Umbilical cord (tissue), 2 donors: Measurements from ENCODE around the gene PLA2G2D. TPM values are rescaled to one million over a fixed set of nuclear protein-coding genes. Genes with fewer than 3 reads are reported as not detected.
A peak's percentile ranks its signal among the peaks of the same experiment; 100 is the strongest.

ENCODE experiments used
- DNase-seq: peaks from one replicate; pipeline ENCODE4 v3.0.0-alpha.2; 2015; ENCODE audit warnings: low spot score
- total RNA-seq: library from RNA; depleted of rRNA; stranded (reverse); fragments of >200 nt; gene quantifications from one replicate; pipeline ENCODE4 v1.2.3, GENCODE V29; 2014; ENCODE audit warnings: low replicate concordance; ENCODE audit not compliant: insufficient read depth

The PLA2G2D gene
- total RNA-seq = not detected

GRCh38 chr1:20119347-20119746 is at the start of gene PLA2G2D:
TSS of gene PLA2G2D (minus strand) at chr1:20119536. CDS start at chr1:20119498, 38 bp downstream.
- DNase-seq = no peak

- peak; percentile 15 for DNase-seq
These were observed 49.5 kb upstream of the PLA2G2D start for GRCh38 chr1:20168564-20169491.

- DNase-seq = no peak
These were observed 47.8 kb upstream of the PLA2G2D start for GRCh38 chr1:20167126-20167525.

GRCh38 chr1:20166051-20166450 is 46.7 kb upstream of the PLA2G2D start:
- no peak for DNase-seq

GRCh38 chr1:20165522-20165951 is 46.2 kb upstream of the PLA2G2D start:
- DNase-seq = no peak

- DNase-seq = peak; percentile 56
These were observed 45.4 kb upstream of the PLA2G2D start for GRCh38 chr1:20164694-20165202.

- DNase-seq = no peak
These were observed 40.7 kb upstream of the PLA2G2D start for GRCh38 chr1:20160034-20160433.

GRCh38 chr1:20158358-20159070 is 39.2 kb upstream of the PLA2G2D start:
- DNase-seq = no peak

GRCh38 chr1:20154301-20154831 is 35.0 kb upstream of the PLA2G2D start:
- no peak for DNase-seq

- no peak for DNase-seq
These were observed 33.7 kb upstream of the PLA2G2D start for GRCh38 chr1:20153000-20153418.

- no peak for DNase-seq
These were observed 33.2 kb upstream of the PLA2G2D start for GRCh38 chr1:20152599-20152930.

- DNase-seq = peak; percentile 81
These were observed 32.7 kb upstream of the PLA2G2D start for GRCh38 chr1:20151906-20152598.

GRCh38 chr1:20150969-20151368 is 31.6 kb upstream of the PLA2G2D start:
- DNase-seq = no peak

- no peak for DNase-seq
These were observed 31.0 kb upstream of the PLA2G2D start for GRCh38 chr1:20150326-20150705.

- DNase-seq = no peak
These were observed 30.4 kb upstream of the PLA2G2D start for GRCh38 chr1:20149601-20150325.

- DNase-seq = no peak
These were observed 29.5 kb upstream of the PLA2G2D start for GRCh38 chr1:20148571-20149500.

- DNase-seq = no peak
These were observed 28.7 kb upstream of the PLA2G2D start for GRCh38 chr1:20147846-20148570.

- DNase-seq = no peak
These were observed 24.6 kb upstream of the PLA2G2D start for GRCh38 chr1:20143734-20144565.
